Adipocyte (in vitro differentiated cells): Measurements from ENCODE around the gene NCKAP5.

ENCODE experiments used
- DNase-seq: peaks from one replicate; pipeline ENCODE4 v3.0.0-alpha.2; 2015; ENCODE audit warnings: low read depth
- H3K27me3 ChIP-seq: replicated peaks from 2 replicates; pipeline ENCODE4 v1.7.0; 2013; ENCODE audit warnings: mild to moderate bottlenecking, low read length, moderate library complexity; ENCODE audit not compliant: control insufficient read depth, insufficient read depth
- H3K36me3 ChIP-seq: 2 replicates; pipeline ENCODE4 v1.7.0; 2013; ENCODE audit warnings: low read length, mild to moderate bottlenecking, moderate library complexity; ENCODE audit not compliant: control insufficient read depth, insufficient read depth, severe bottlenecking
- H3K4me1 ChIP-seq: 2 replicates; pipeline ENCODE4 v1.7.0; 2013; ENCODE audit warnings: mild to moderate bottlenecking, low read length, moderate library complexity; ENCODE audit not compliant: control insufficient read depth, insufficient read depth
- H3K4me3 ChIP-seq: 2 replicates; pipeline ENCODE4 v1.7.0; 2013; ENCODE audit warnings: mild to moderate bottlenecking, low read length, moderate library complexity
- H3K9ac ChIP-seq: 2 replicates; pipeline ENCODE4 v1.7.0; 2013; ENCODE audit warnings: mild to moderate bottlenecking, low read length, moderate library complexity
- H3K9me3 ChIP-seq: 2 replicates; pipeline ENCODE4 v1.7.0; 2013; ENCODE audit warnings: mild to moderate bottlenecking, low read length, moderate library complexity; ENCODE audit not compliant: control insufficient read depth

Gene NCKAP5

DNA sequence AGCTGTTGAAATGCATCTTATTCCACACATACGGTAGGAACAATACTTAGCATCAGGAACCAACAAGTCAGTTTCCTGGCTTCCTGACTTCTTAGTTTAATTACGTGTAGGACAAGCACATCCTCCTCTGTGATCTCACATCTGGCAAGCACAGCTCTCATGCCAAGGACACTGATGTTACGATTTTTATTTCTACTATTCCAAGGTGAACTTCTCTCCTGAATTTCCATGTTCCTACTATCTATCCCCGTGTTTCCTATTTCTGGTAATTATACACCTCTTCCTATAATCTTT is 374.0 kb downstream of the NCKAP5 start:
- Histone ChIP-seq H3K27me3 (no peaks in the 10 kb centered on the region), H3K4me1 (peaks cover 8% of the 10 kb centered on the region), H3K9me3 (no peaks in the 10 kb centered on the region), H3K9ac (no peak overlapping the region), H3K36me3 (no peaks in the 10 kb centered on the region), H3K4me3 (no peak overlapping the region)
- DNase-seq = no peak

DNA sequence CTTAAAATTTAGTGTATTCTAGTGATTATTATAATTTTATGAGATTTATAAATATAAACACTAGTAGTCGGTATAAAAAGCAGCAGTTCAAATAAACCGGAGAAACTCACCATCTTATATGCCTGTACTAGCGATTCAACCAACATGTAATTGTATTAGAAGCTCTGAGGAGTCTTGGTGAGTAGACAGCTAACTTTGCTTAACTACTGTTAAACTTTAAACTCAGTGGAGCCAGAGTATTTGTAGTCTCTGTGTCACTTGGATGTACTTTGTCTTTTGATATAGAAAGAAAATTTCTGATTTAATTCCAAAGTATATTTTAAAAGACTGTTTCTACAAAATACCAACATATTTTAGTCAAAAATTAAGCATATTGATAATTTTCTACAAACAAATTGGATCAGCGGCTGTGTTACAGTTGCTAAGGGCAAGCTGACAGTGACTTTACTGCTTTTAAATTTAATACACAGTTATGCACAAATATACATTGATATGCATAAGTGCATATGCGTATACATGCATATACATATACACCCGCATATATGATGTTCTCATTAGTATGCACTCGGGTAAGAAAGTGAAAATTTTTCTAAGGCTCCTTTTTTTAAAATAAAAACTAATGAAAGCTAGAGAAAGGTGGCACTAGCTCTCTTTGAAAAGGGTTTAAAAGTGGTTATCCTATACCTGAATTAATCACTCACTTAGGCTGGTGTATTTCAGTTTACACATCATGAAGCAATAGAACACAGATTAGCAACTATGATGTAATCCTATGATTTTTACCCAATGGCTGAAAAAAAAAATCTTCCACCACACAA is 374.5 kb downstream of the NCKAP5 start:
- peak; percentile 15 for DNase-seq
- peaks cover 6% of the 10 kb centered on the region for H3K4me1 ChIP-seq
- no peak overlapping the region for H3K9ac ChIP-seq
- H3K27me3 ChIP-seq = no peaks in the 10 kb centered on the region
- H3K36me3 ChIP-seq = no peaks in the 10 kb centered on the region
- no peak overlapping the region for H3K4me3 ChIP-seq
- H3K9me3 ChIP-seq = no peaks in the 10 kb centered on the region

DNA sequence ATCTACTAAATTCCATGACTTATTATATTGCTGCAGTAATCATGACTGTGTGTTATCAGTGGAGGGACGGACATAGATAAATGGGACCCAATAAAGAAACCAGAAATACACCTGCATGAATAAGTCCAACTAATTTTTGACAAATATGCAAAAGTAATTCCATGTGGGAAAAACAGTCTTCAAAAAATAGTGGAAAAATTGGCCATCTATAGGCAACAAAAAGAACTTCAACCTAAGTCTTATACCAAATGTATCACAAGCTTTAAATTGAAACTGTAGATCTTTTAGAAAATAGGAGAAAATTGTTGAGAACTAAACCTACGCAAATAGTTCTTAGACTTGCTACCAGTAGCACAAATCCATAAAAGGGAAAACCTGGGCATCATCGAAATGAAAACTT is 376.2 kb downstream of the NCKAP5 start:
- Histone ChIP-seq H3K27me3 (no peaks in the 10 kb centered on the region), H3K4me3 (no peak overlapping the region), H3K4me1 (no peaks in the 10 kb centered on the region), H3K9ac (no peak overlapping the region), H3K36me3 (no peaks in the 10 kb centered on the region), H3K9me3 (no peaks in the 10 kb centered on the region)
- DNase-seq = no peak

DNA sequence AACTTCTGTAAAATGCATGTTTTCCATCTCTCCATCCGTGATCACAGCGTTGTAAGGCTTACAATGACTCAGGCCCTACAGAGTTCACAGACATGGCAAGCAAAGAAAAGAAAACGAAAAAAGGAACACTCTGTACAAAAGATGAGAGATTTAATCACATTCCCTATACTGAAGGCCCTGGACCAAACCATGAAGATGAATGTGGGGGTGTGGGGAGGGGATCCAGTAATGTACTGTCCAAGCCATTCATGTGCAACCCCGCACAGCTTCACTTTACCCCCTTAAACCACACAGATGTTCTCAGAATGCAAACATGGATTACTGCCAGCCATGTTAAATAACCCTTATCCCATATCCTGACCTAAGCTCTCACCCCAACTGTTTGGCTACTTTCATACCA is 391.1 kb downstream of the NCKAP5 start:
- H3K9me3 ChIP-seq = no peaks in the 10 kb centered on the region
- H3K4me3 ChIP-seq = no peak overlapping the region
- H3K9ac ChIP-seq = no peak overlapping the region
- no peaks in the 10 kb centered on the region for H3K27me3 ChIP-seq
- H3K4me1 ChIP-seq = peaks cover 4% of the 10 kb centered on the region
- no peak for DNase-seq
- no peaks in the 10 kb centered on the region for H3K36me3 ChIP-seq

DNA sequence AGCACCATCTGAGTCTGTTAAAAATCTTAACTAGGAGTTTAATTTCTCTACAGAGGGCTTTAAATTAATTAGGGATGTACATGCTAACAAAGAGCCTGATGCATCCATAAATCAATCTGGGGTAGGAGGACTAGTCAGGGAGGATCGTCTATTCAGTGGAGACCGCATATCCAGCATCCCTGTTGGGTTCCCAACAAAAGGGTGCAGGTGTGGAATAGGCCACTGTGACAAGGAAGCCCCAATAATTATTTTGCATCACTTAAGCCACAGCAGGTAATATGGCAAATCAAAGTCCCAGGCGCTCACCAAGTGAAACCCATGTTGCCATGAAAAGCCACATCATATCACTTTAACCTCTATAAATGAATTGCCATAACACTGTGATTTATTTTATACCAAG is 392.3 kb downstream of the NCKAP5 start:
- no peaks in the 10 kb centered on the region for H3K9me3 ChIP-seq
- peaks cover 4% of the 10 kb centered on the region for H3K4me1 ChIP-seq
- no peak overlapping the region for H3K4me3 ChIP-seq
- no peaks in the 10 kb centered on the region for H3K27me3 ChIP-seq
- no peak for DNase-seq
- no peaks in the 10 kb centered on the region for H3K36me3 ChIP-seq
- H3K9ac ChIP-seq = no peak overlapping the region

DNA sequence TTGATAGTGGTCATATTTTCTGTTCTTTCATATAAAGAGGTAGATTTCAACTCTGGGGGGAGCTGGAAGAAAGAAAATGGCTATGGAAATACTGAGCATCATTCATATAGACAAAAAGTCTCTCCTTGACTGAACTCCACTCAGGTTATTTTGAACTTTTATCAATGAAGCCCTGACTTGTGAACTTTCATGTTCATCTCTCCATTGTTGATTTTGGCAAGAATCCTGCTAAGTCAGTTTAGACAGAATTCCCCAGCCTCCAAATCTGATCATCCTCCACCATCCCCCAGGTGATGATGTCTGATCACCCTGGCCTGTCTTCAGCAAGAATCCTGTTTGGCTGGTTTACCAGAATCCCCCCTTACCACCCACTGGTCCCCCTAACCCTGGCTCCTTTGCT is 395.0 kb downstream of the NCKAP5 start:
- H3K4me3 ChIP-seq = no peak overlapping the region
- H3K36me3 ChIP-seq = no peaks in the 10 kb centered on the region
- H3K27me3 ChIP-seq = no peaks in the 10 kb centered on the region
- H3K4me1 ChIP-seq = peaks cover 4% of the 10 kb centered on the region
- DNase-seq = no peak
- no peak overlapping the region for H3K9ac ChIP-seq
- H3K9me3 ChIP-seq = no peaks in the 10 kb centered on the region

DNA sequence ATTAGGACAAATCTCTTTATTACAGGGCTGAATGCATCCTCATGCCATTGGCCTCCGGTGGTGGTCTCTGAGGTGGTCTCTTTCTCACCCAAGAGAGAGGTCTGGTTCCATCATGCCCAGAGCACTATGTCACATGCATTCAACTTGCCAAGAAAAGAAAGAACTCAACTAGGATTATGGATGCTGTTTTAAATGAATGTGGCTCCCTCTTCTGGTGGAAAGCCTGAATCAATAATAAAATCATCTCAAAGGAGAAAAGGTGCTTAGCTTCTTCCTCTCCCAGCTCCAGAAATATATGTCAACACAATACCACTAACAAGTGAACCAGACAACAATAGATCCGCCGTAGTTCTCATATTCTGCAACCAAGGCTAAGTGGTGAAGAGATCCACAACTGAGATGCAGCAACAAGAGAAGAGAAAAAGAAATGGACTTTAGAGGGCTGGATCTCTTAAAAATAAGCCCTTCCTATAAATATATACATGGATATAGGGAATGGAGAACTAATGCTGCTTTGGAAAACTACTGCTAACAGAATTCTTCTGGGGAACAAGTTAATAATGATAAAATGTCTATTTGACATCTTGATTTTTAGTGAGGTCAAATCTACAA is 396.8 kb downstream of the NCKAP5 start:
- Histone ChIP-seq H3K9ac (no peak overlapping the region), H3K27me3 (no peaks in the 10 kb centered on the region), H3K9me3 (no peaks in the 10 kb centered on the region), H3K36me3 (no peaks in the 10 kb centered on the region), H3K4me1 (no peaks in the 10 kb centered on the region), H3K4me3 (no peak overlapping the region)
- DNase-seq = peak; percentile 82

DNA sequence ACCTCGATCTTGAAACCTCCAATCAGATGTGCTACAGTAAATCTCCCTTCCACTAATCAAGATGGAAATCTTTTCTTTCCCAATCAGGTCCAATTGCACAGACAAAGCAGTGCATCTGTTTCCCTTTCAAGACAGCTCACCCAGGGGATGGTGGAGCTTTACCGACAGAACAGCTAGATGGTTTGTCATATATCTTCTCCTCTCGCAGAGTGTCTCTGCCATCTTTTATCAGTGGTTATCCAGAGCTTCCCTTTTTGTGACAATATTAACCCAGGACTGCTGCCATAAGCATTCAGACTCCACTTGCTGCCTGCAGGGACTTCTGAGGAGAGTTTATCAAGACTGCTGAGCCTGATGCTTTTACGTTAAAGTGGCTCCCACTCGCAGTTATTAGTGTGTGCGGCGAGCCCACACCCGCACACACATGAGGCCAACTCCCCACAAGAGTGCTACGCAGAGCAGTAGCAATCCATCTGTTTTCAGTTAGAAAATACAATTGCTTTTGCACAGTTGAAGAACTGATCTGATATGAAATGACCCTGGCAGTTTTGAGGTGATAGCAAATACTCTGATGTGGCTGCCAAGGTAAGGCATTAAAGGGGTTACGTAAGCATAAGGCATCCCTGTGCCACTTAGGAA is 398.9 kb downstream of the NCKAP5 start:
- no peaks in the 10 kb centered on the region for H3K4me1 ChIP-seq
- no peaks in the 10 kb centered on the region for H3K36me3 ChIP-seq
- H3K4me3 ChIP-seq = no peak overlapping the region
- no peak overlapping the region for H3K9ac ChIP-seq
- no peaks in the 10 kb centered on the region for H3K9me3 ChIP-seq
- H3K27me3 ChIP-seq = no peaks in the 10 kb centered on the region
- DNase-seq = no peak

DNA sequence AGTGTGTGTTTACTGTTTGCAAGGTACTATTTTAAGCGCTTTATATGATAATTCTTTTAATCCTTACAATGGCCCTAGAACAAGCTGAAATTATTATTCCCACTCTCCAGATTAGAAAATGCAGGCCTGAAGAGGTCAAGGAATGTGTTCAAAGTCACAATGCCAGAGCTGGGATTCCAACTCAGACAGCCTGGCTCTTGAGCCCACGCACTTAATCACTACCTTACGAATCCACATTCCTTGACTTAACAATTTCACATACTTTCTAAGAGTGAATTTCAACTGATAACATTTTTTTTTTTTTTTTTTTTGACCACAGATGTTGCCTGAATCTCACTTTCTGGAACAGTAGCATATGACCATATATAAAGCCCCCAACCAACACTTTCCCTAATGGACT is 400.3 kb downstream of the NCKAP5 start:
- H3K27me3 ChIP-seq = no peaks in the 10 kb centered on the region
- no peak overlapping the region for H3K9ac ChIP-seq
- H3K36me3 ChIP-seq = no peaks in the 10 kb centered on the region
- no peaks in the 10 kb centered on the region for H3K9me3 ChIP-seq
- H3K4me3 ChIP-seq = no peak overlapping the region
- no peaks in the 10 kb centered on the region for H3K4me1 ChIP-seq
- DNase-seq = no peak

DNA sequence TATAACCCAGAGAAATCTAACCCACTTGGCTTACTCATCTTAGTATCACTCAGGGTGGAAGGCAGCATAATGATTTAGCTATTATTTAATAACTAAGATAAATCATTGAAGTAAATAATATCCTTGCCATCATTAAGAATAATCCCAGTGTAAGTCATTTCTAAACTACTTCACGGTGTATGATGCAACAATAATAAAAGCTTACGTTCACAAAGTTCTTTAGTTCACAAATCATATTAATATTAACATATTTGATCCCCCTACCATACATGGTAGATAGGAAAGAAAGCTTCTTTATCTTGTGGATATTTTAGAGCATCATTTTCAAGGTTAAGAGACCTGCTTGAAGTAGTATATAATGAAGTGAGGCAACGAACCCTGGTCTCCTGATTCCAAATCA is 401.0 kb downstream of the NCKAP5 start:
- Histone ChIP-seq H3K9me3 (no peaks in the 10 kb centered on the region), H3K4me3 (no peak overlapping the region), H3K9ac (no peak overlapping the region), H3K27me3 (no peaks in the 10 kb centered on the region), H3K4me1 (no peaks in the 10 kb centered on the region), H3K36me3 (no peaks in the 10 kb centered on the region)
- no peak for DNase-seq

DNA sequence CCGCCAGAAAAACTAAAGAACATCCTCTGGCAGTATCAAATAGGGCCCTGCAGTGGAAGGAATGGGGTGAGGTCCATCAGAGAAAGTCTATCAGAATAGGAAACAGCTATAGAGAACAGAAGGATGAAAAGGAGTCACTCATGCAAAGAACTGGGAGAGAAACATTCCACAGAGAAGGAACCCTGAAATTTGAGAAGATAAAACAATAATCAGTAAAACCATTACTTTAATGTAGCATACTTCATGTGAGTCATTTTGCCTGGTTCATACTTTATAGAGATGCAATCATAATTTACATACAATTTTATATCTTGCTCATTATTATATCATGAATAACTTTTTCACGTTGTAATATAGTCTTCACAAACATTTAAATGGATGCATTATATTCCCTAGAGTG is 402.2 kb downstream of the NCKAP5 start:
- H3K36me3 ChIP-seq = no peaks in the 10 kb centered on the region
- no peaks in the 10 kb centered on the region for H3K4me1 ChIP-seq
- no peak overlapping the region for H3K4me3 ChIP-seq
- DNase-seq = peak; percentile 19
- no peaks in the 10 kb centered on the region for H3K27me3 ChIP-seq
- no peaks in the 10 kb centered on the region for H3K9me3 ChIP-seq
- H3K9ac ChIP-seq = no peak overlapping the region
